A172 (cell line): ENCODE results near the gene RAPGEF5. TPM values are rescaled to one million over a fixed set of nuclear protein-coding genes. Genes with fewer than 3 reads are reported as not detected.

Experiments used
- DNase-seq: peaks from one replicate; pipeline ENCODE4 v3.0.0-alpha.2; 2015; ENCODE audit warnings: low spot score
- total RNA-seq: library from RNA; depleted of rRNA; stranded (reverse); fragments of >200 nt; shearing (Covaris generic); gene quantifications from 2 replicates; pipeline ENCODE4 v1.2.3, GENCODE V29; 2014

Gene RAPGEF5
- total RNA-seq, 1 experiment from 2014 or later, result 11.5 TPM

GRCh38 chr7:22317632-22318031, 39.3 kb downstream of the RAPGEF5 start:
- DNase-seq, result no peak

GRCh38 chr7:22316914-22317313, 40.0 kb downstream of the RAPGEF5 start:
- DNase-seq, result no peak

GRCh38 chr7:22307816-22308215, 49.1 kb downstream of the RAPGEF5 start:
- DNase-seq, result no peak

GRCh38 chr7:22305706-22306105, 51.2 kb downstream of the RAPGEF5 start:
- DNase-seq, result no peak

GRCh38 chr7:22302951-22303423, 54.0 kb downstream of the RAPGEF5 start:
- DNase-seq, result no peak

- no peak for DNase-seq
Observed at GRCh38 chr7:22302193-22302592, 54.8 kb downstream of the RAPGEF5 start.

- no peak for DNase-seq
Observed at GRCh38 chr7:22301790-22302189, 55.2 kb downstream of the RAPGEF5 start.

GRCh38 chr7:22300839-22301238, 56.1 kb downstream of the RAPGEF5 start:
- no peak for DNase-seq

- DNase-seq, result no peak
Observed at GRCh38 chr7:22296916-22297315, 60.0 kb downstream of the RAPGEF5 start.

- no peak for DNase-seq
Observed at GRCh38 chr7:22296265-22296566, 60.7 kb downstream of the RAPGEF5 start.

GRCh38 chr7:22295402-22296264, 61.3 kb downstream of the RAPGEF5 start:
- no peak for DNase-seq

GRCh38 chr7:22292531-22292930, 64.4 kb downstream of the RAPGEF5 start:
- DNase-seq, result no peak

GRCh38 chr7:22291977-22292376, 65.0 kb downstream of the RAPGEF5 start:
- DNase-seq, result no peak

GRCh38 chr7:22288202-22288601, 68.8 kb downstream of the RAPGEF5 start:
- DNase-seq, result no peak

GRCh38 chr7:22287412-22287811, 69.5 kb downstream of the RAPGEF5 start:
- DNase-seq, result no peak

GRCh38 chr7:22286436-22286835, 70.5 kb downstream of the RAPGEF5 start:
- DNase-seq, result no peak

- DNase-seq, result no peak
Observed at GRCh38 chr7:22281481-22281880, 75.5 kb downstream of the RAPGEF5 start.

GRCh38 chr7:22280031-22280430, 76.9 kb downstream of the RAPGEF5 start:
- DNase-seq, result no peak

- DNase-seq, result no peak
Observed at GRCh38 chr7:22278660-22279059, 78.3 kb downstream of the RAPGEF5 start.

GRCh38 chr7:22277375-22277774, 79.6 kb downstream of the RAPGEF5 start:
- DNase-seq, result no peak

- DNase-seq, result no peak
Observed at GRCh38 chr7:22275661-22276060, 81.3 kb downstream of the RAPGEF5 start.

- DNase-seq, result no peak
Observed at GRCh38 chr7:22271311-22271710, 85.6 kb downstream of the RAPGEF5 start.

GRCh38 chr7:22270371-22270770, 86.6 kb downstream of the RAPGEF5 start:
- no peak for DNase-seq

GRCh38 chr7:22269963-22270362, 87.0 kb downstream of the RAPGEF5 start:
- no peak for DNase-seq
